GM12878 (cell line): Measurements from ENCODE around the gene CLDN34. TPM values are rescaled to one million over a fixed set of nuclear protein-coding genes. Genes with fewer than 3 reads are reported as not detected.

Source experiments
- ATAC-seq: fragments of 200-7000 bp; cut with Tn5 transposase; 3 replicates; pipeline ENCODE4 v1.9.1; 2020; ENCODE audit warnings: mild to moderate bottlenecking, moderate library complexity
- BruUV-seq: library from RNA; stranded (reverse); fragments of 400-500 nt; replicated peaks from 2 replicates; lab custom pipeline; 2021; lab: Mats Ljungman, UMichigan
- CTCF ChIA-PET: fragments of 300-600 bp; sonication (Branson Sonifier 250); formaldehyde crosslinking; extraction: SDS; loops from one replicate; lab custom pipeline; 2021; ENCODE audit warnings: inconsistent platforms; lab: Yijun Ruan, JAX
- POLR2A ChIA-PET: fragments of 350-600 bp; formaldehyde crosslinking; extraction: SDS; loops from one replicate; lab custom pipeline; 2021; ENCODE audit warnings: inconsistent platforms; lab: Charles Lee
- RAD21 ChIA-PET: fragments of 300-600 bp; sonication (Branson Sonifier 250); formaldehyde crosslinking; loops from one replicate; lab custom pipeline; 2023; ENCODE audit warnings: antibody characterized with exemption; ENCODE audit not compliant: unreplicated experiment; lab: Charles Lee
- SMC1A ChIA-PET: fragments of 300-600 bp; sonication (Branson Sonifier 250); formaldehyde crosslinking; loops from one replicate; lab custom pipeline; 2023; ENCODE audit not compliant: unreplicated experiment, uncharacterized antibody; lab: Charles Lee
- DNase-seq: peaks from one replicate; pipeline ENCODE4 v3.0.0-alpha.2; 2011; ENCODE audit warnings: low read depth, low spot score
- FAIRE-seq: peaks from 3 replicates; lab custom pipeline; 2011; peaks lifted over from hg19 to GRCh38; lab: Jason Lieb, UNC
- H2AFZ ChIP-seq: 2 replicates; pipeline ENCODE4 v1.6.0; 2011; ENCODE audit warnings: low read depth, low read length, control low read depth; ENCODE audit not compliant: control insufficient read depth
- H3K27ac ChIP-seq: 2 replicates; pipeline ENCODE4 v1.5.1; 2011; ENCODE audit warnings: control low read depth; ENCODE audit not compliant: control insufficient read depth, insufficient read depth
- H3K27me3 ChIP-seq, 2 experiments: replicated peaks in 1 of 2; 2 replicates each; pipeline versions ENCODE4 v1.6.0 to v1.6.1; 2011; ENCODE audit warnings: low read length in 1 of 2; ENCODE audit not compliant: control insufficient read depth in 2 of 2, insufficient read depth in 2 of 2
- H3K36me3 ChIP-seq, 2 experiments: 2 replicates each; pipeline ENCODE4 v1.5.1; 2011; ENCODE audit warnings: low read length in 1 of 2; ENCODE audit not compliant: control insufficient read depth in 2 of 2, insufficient read depth in 2 of 2
- H3K4me1 ChIP-seq: 2 replicates; pipeline ENCODE4 v1.6.1; 2011; ENCODE audit warnings: mild to moderate bottlenecking, low read length, moderate library complexity, mixed read lengths; ENCODE audit not compliant: control insufficient read depth, insufficient read depth
- H3K4me2 ChIP-seq: 2 replicates; pipeline ENCODE4 v1.6.0; 2011; ENCODE audit warnings: control low read depth; ENCODE audit not compliant: control insufficient read depth, insufficient read depth
- H3K4me3 ChIP-seq: fragments of 200-600 bp; sonication (generic); 2 replicates; pipeline ENCODE4 v1.5.1; 2016
- H3K79me2 ChIP-seq: 2 replicates; pipeline ENCODE4 v1.6.0; 2011; ENCODE audit warnings: low read length; ENCODE audit not compliant: control insufficient read depth, insufficient read depth
- H3K9ac ChIP-seq: 2 replicates; pipeline ENCODE4 v1.8.0; 2011; ENCODE audit warnings: low read length, control low read depth, mixed read lengths; ENCODE audit not compliant: control insufficient read depth, insufficient read depth
- H3K9me3 ChIP-seq: replicated peaks from 3 replicates; pipeline ENCODE4 v1.5.1; 2011; ENCODE audit warnings: mild to moderate bottlenecking, low read length; ENCODE audit not compliant: control insufficient read depth, insufficient read depth
- H4K20me1 ChIP-seq: 2 replicates; pipeline ENCODE4 v1.6.0; 2011; ENCODE audit not compliant: control insufficient read depth, insufficient read depth
- GABPA ChIP-seq: IDR thresholded peaks from 2 replicates; pipeline ENCODE4 v1.6.1; 2014; ENCODE audit warnings: antibody characterized with exemption, low read depth, mild to moderate bottlenecking, inconsistent platforms
- IKZF1 ChIP-seq: fragments of 450-650 bp; conservative IDR thresholded peaks from 2 replicates; pipeline ENCODE4 v1.6.1; 2017; ENCODE audit warnings: antibody characterized with exemption, mild to moderate bottlenecking
- MEF2B ChIP-seq: fragments of 450-650 bp; IDR thresholded peaks from 2 replicates; pipeline ENCODE4 v1.6.1; 2018; ENCODE audit warnings: mild to moderate bottlenecking, moderate library complexity; ENCODE audit not compliant: partially characterized antibody, poor library complexity, severe bottlenecking
- MYB ChIP-seq: fragments of 150-350 bp; IDR thresholded peaks from 2 replicates; pipeline ENCODE4 v1.6.1; 2014; ENCODE audit warnings: mild to moderate bottlenecking, low read depth, low read length, borderline replicate concordance
- NBN ChIP-seq: fragments of 450-650 bp; IDR thresholded peaks from 2 replicates; pipeline ENCODE4 v1.6.1; 2016
- PAX8 ChIP-seq: fragments of 450-650 bp; IDR thresholded peaks from 2 replicates; pipeline ENCODE4 v1.6.1; 2017; ENCODE audit warnings: mild to moderate bottlenecking, moderate library complexity
- SMAD5 ChIP-seq: IDR thresholded peaks from 2 replicates; pipeline ENCODE4 v1.6.1; 2016; ENCODE audit warnings: antibody characterized with exemption, low read depth
- STAT1 ChIP-seq: fragments of 450-650 bp; conservative IDR thresholded peaks from 2 replicates; pipeline ENCODE4 v1.6.1; 2014; ENCODE audit warnings: antibody characterized with exemption, mild to moderate bottlenecking
- WGBS: methylation state at CpG from one replicate; pipeline ENCODE4 v1.1.6; 2016; ENCODE audit warnings: low lambda C conversion rate; ENCODE audit not compliant: insufficient replicate concordance, insufficient coverage; ENCODE audit errors: missing lambda C conversion rate; 5-methylcytosine and 5-hydroxymethylcytosine counted together
- in situ Hi-C: fragments of 300-500 bp; cut with MboI; formaldehyde crosslinking; loops from 9 replicates; pipeline ENCODE4 v1.14.3; 2018; ENCODE audit warnings: mixed read lengths
- intact Hi-C: fragments of 100-400 bp; cut with micrococcal nuclease; formaldehyde crosslinking; loops from one replicate; pipeline ENCODE4 v1.14.2; 2022; ENCODE audit not compliant: unreplicated experiment
- polyA plus RNA-seq, 11 experiments: library from polyadenylated mRNA; depleted of rRNA in 4 of 11; unstranded in 6 of 11; stranded (reverse) in 5 of 11; fragments of >200 nt; fragmentation: Nextera tagmentation in 4 of 11; fragmentation: Illumina TruSeq in 1 of 11; extraction: Ambion mirVana in 4 of 11; extraction: Trizol in 1 of 11; gene quantifications; 1 replicate in 1 of 11; 2 replicates in 10 of 11; pipeline versions ENCODE4 v1.2.1 to v1.2.3, GENCODE V29; 2011 to 2016; ENCODE audit warnings: inconsistent platforms in 2 of 11, missing spikeins in 2 of 11, low read depth in 1 of 11
- total RNA-seq, 4 experiments: library from RNA; depleted of rRNA in 3 of 4; stranded (reverse); fragments of >200 nt in 3 of 4; fragmentation: Illumina TruSeq in 1 of 4; extraction: Trizol in 1 of 4; gene quantifications; 2 replicates each; pipeline versions ENCODE4 v1.2.1 to v1.2.3, GENCODE V29; 2013 to 2021
- TF ChIP-seq, protein P1 (sequence below): IDR thresholded peaks from 2 replicates; pipeline ENCODE4 v1.6.1; 2012; ENCODE audit warnings: low read depth, low read length, improper control_type of control experiment

CLDN34 gene
- total and polyA plus RNA-seq, 10 of the 15 experiments (the other 5 are each of a cell fraction or from before 2014, with no cell fraction given): not detected

DNA sequence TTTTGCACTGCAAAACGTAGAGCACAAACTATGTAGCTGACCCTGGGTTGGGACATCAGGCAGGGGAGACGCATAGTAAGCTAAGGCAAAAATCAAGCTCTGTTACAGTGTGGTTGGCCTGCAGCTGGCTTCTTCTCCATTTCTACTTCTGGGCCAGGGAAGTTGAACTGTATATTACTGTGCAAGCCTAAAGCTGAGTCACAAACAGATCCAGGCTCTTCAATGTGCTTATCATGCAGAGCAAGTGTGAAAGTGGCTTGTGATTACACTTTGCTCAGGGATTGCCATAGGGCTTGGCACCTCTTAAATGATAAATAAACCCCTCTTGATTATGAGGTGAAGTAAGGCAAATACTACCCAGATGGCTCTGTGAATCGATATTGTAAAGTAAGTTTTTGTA, 40.5 kb downstream of the CLDN34 start (continued):
- TF ChIP-seq MEF2B: no peak
- TF ChIP-seq PAX8: no peak
- TF ChIP-seq SMAD5: no peak

DNA sequence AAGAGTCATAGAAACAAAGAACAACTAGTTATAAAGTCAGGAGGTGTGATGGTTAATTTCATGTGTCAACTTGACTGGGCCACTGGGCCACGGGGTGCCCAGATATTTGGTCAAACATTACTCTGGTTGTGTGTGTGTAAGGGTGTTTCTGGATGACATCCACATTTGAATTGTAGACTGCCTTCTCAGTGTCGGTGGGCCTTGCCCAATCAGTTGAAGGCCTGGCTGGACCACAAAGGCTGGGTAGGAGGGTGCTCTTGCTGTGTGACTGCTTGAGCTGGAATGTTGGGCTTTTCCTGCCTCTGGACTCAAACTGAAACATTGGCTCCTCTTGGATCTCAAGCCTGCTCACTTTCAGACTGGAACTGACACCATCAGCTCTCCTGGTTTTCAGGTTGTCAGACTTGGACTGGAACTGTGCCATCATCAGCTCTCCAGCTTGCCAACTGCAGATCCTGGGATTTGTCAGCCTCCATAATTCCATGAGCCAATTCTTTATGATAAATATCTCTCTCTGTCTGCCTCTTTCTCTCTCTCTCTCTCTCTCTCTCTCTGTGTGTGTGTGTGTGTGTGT, 41.4 kb downstream of the CLDN34 start:
- TF ChIP-seq, protein P1, sequence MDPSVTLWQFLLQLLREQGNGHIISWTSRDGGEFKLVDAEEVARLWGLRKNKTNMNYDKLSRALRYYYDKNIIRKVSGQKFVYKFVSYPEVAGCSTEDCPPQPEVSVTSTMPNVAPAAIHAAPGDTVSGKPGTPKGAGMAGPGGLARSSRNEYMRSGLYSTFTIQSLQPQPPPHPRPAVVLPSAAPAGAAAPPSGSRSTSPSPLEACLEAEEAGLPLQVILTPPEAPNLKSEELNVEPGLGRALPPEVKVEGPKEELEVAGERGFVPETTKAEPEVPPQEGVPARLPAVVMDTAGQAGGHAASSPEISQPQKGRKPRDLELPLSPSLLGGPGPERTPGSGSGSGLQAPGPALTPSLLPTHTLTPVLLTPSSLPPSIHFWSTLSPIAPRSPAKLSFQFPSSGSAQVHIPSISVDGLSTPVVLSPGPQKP: no peak
- TF ChIP-seq IKZF1: no peak
- TF ChIP-seq MYB: no peak
- TF ChIP-seq STAT1: no peak
- TF ChIP-seq GABPA: no peak
- TF ChIP-seq NBN: no peak
- FAIRE-seq (no peak), ATAC-seq (no peak), DNase-seq (no peak)
- 26% methylated on average over 2 of the region's 2 CpGs for WGBS
- H3K27ac ChIP-seq: no peak overlapping the region
- H3K4me2 ChIP-seq: no peak overlapping the region
- SMC1A ChIA-PET: interaction anchor here (0.6 to 2.5 kb wide), 6 partner anchors 9 to 111 kb away, joined by 3 to 9 read pairs (median 6); no protein-coding TSS in a partner anchor
- in situ Hi-C loops (no loop called here), intact Hi-C loops (no loop called here)
- H3K27me3 ChIP-seq: no peaks in the 10 kb centered on the region
- H3K36me3 ChIP-seq: no peaks in the 10 kb centered on the region
- no peaks in the 10 kb centered on the region for H3K79me2 ChIP-seq
- no peak overlapping the region for H2AFZ ChIP-seq
- CTCF ChIA-PET: interaction anchor here (0.7 to 2.1 kb wide), 5 partner anchors 9 to 112 kb away, joined by 4 to 12 read pairs (median 5); no protein-coding TSS in a partner anchor
- peaks cover 9% of the 10 kb centered on the region for H3K4me1 ChIP-seq
- H3K9me3 ChIP-seq: no peaks in the 10 kb centered on the region; the same call in 2 of the 3 replicates
- BruUV-seq: no TSS peak
- no peaks in the 10 kb centered on the region for H4K20me1 ChIP-seq
- POLR2A ChIA-PET: interaction anchor here (1.3 kb wide), 1 partner anchor 15 kb away, joined by 6 read pairs; no protein-coding TSS in a partner anchor
- RAD21 ChIA-PET: interaction anchor here (0.6 to 1.1 kb wide), 4 partner anchors 12 to 1758 kb away, joined by 3 to 4 read pairs (median 3); no protein-coding TSS in a partner anchor
- H3K4me3 ChIP-seq: no peak overlapping the region
- no peak overlapping the region for H3K9ac ChIP-seq
